SW 1271 (cell line): ENCODE data around the gene TRAPPC12.

Source experiments
- DNase-seq, 2 experiments: peaks; one replicate each; lab custom pipeline; 2025; lab: John Stamatoyannopoulos, UW

The TRAPPC12 gene

DNA sequence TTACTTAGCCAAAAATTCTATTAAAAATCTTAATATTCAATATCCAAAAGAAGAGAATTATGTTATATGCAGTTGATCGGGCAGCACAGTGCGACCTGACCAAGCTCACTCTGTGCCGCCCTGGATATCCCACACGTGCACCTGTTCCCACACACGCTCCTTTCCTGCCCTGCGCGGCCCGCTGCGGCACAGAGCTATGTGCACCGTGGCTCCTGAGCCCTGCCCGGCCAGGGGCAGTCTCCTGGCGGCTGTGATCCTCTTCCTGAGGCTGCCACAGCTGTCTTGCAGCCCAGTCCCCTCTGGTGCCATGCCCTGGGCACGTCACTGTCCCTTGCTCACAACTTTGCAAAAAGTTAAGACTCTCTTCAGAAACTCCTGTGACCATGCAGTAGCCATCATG, 29.3 kb downstream of the TRAPPC12 start:
- DNase-seq, result no peak

DNA sequence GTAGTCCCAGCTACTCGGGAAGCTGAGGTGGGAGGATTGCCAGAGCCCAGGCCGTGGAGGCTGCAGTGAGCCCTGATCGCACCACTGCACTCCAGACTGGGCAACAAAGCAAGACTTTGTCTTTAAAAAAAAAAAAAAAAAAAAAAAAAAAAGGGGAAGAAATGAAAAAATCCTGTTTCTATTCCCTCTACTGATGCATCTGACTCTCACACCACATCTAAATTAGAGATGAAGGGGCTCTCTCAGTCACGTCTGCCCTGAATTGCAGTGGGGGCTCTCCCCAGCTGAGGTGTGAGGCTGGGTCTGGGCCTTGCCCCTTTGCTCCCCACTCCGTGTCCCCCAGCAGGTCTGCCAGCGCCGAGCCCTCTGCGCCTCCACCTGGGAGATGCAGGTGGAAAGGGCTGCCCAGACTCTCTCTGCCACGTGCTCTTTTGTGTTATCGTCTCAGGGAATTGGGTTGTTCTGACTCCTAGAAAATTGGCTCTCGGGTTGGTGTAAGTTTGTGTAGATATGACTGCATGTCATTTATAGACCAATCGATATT, 30.2 kb downstream of the TRAPPC12 start:
- no peak for DNase-seq

DNA sequence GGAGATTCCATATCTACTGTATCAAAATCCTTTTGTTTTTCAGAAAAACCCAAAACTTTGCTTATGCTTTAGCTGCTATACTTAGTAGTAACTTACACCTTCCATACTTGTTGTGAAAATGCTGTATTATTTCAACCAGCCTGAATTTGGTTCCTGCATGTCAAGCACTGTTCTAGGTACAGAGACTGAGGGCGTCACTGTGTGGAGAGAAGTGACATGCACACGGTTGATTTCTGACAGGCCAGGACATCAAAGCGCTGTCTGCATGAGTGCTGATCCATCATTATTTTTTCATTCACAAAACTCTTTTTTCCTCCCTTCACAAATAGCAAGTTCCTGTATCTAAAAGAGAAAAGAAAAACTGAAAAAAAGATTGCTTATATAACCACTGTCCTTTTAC, 31.6 kb downstream of the TRAPPC12 start:
- no peak for DNase-seq

DNA sequence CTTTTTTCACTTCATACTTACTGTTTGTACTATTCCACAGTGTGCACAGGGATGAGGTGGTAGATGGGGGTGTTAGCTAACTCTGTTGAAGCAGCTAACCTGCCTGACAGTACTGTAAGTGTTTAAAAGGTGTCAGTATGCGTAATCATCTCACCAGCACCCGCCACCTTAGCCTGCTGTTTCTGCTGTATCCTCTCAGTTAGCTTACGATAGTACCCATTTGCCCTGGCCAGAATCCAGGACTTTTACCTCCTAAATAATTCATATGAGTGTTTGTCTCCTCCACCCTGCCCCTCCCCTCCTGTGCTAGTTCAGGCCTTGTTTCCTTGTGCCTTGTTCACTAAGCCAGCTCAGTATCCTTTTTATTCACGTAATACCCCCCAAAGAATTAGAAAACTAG, 34.2 kb downstream of the TRAPPC12 start:
- no peak for DNase-seq

DNA sequence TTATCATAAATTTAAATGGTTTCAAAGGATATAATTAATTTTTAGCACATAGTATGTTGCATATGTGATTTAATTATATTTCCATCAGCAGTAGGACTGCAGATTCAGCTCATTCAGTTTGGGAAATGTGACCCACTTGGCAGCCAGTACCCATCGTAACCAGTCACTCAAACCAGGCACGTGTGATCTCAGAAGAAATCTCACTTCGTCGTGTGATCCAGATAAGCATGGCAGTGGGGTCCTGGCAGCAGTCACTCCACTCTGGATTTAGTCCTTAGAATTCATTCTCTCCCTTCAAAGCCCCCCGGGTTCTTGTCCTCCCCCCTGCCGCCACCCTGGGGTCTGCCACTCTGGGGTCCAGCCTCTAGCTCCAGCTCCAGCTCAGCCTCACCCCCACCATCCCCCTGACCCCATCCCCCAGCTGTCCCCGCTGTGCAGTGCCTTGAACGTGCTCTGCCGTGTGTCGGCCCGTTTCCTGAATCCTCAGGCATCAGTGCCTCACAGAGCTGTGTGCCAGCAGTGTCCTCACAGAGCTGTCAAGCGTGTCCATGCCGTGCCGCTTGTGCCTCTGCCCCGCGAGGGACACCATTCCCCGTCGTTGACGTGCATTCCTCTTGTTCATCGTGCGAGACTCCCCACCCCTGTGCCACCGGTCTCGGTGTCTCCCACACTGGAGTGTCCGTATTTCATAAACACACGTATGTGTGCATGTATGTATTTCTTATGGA, 34.8 kb downstream of the TRAPPC12 start:
- DNase-seq, result no peak

DNA sequence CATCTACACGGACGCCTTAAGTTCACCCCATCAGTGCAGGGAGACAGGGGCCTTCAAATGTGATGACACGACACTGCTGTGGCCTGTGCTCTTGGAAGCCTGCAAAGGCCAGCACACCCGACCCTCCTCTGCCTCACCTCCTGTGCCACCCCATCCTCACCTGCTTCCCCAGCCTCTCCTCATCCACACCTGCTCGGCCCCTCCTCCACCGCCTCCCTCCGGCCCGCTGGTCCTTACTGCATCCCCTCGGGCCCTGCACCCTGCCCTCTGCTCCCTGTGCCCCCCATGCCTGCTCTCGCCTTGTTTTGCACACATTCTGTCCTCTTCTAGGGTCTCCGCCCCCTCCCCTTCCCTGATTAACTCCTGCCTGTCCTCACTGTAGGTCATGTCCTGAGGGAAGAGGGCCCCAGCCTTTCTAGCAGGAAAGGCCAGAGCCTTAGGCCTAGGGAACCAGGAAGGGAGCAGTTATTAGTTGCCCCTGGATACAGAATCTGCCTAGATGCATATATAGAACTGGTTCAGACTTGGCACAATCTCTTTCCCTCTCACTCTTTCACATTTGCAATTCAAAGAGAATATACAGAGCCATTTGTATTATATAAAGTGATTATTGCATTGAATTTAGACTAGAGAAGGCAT, 39.4 kb downstream of the TRAPPC12 start:
- DNase-seq, result no peak

DNA sequence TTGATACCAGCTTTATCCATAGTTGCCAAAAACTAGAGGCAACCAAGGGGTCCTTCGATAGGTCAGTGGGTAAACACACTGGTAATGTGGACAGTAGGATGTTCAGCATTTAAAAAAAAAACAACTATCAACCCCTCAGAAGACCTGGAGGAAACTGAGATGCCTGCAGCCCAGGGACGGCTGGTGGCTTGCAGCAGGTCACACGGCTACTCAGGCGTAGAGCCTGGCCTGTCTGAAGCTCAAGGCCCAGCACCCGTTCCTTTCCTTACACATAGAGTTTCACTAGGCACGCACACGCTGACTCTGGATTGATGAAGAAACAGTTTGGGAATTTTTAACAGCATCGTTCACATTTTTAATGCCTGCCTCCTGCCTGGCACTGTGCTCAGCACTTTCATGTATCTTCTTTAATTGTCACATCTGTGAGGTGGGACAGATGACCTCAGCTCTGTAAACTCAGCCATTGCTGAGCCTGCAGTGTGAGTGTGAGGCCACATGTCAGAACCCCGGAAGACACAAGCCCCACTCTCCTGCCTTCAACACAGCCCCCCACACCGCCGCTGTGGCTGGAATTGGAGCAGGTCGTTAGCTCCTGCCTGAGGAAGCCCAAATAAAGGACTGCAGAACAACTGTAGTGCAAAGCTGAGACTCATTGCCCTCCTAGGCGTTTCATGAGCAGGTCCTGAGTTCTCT, 40.7 kb downstream of the TRAPPC12 start:
- no peak for DNase-seq

DNA sequence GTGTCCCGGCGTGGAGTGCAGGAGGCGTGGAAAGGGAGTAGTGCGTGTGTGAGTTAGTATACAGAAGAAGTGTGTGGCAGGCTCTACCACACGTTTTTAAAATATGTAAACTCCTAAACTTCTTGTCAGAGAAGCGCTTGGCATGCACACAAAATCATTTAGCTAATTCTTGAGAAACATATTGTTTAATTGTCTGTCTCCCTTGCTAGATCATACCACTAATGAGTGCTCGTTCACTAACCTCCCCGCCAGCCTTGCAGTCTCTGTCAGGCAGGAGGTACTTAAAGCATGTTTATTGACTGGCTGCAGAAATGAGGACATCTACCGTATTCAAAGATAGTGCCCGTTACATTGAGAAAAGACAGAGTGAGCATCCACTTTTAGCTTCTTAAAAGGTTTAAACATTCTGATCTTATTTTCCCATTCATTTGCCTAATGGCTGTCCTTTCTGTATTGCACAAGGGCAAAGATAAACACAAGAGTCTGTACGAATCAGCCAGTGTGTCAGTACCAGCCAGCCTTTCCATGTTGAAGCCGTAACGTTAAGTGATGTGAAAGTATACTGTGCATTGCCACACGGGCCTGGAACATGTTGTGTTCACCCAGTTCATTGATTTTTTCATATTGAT, 41.4 kb downstream of the TRAPPC12 start:
- DNase-seq, result no peak

DNA sequence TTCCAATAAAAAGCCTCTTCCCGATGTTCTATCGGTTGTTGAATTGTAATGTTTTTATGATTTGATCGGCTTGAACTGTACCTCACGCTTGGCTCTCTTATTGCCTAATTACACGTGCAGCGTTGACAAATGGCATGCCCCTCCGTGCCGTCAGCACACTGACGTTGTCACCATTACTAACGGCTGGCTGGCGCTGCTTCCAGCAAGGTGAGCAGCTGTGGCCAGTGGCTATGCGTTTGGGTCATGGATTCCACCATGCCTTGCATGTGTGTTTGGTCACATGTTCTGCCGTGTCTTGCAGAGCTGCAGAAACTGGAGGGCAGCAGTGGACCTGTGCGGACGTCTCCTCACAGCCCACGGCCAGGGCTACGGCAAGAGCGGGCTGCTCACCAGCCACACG, 42.1 kb downstream of the TRAPPC12 start:
- no peak for DNase-seq

DNA sequence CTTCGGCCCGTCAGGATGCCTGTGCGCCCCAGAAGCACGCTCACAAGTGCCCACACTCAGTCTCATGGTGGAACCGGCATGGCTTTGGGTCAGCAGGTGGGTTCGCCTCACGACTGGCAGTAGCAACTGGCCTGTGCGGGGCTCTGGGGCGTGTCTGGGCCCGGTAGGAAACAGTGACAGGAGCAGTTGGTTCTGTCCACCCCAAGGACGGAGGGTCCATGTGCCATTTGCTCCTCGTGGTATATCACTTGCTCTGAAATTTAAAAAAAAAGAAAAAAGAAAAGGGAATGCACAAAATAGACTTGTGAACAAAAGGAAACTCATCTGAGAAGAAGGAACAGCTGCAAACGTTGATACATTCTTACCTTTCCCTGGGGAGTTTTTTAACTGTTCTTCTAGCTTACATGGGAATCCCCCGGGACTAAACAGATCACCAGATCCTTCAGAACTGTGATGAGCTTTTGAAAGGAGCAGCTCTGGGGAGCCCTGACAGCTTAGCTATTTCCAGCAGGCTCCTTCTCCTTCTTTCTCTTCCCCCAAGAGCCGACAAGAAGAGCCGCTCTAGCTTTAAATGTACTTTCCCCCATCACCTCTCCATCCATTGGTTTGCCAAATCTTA, 42.8 kb downstream of the TRAPPC12 start:
- DNase-seq, result no peak

DNA sequence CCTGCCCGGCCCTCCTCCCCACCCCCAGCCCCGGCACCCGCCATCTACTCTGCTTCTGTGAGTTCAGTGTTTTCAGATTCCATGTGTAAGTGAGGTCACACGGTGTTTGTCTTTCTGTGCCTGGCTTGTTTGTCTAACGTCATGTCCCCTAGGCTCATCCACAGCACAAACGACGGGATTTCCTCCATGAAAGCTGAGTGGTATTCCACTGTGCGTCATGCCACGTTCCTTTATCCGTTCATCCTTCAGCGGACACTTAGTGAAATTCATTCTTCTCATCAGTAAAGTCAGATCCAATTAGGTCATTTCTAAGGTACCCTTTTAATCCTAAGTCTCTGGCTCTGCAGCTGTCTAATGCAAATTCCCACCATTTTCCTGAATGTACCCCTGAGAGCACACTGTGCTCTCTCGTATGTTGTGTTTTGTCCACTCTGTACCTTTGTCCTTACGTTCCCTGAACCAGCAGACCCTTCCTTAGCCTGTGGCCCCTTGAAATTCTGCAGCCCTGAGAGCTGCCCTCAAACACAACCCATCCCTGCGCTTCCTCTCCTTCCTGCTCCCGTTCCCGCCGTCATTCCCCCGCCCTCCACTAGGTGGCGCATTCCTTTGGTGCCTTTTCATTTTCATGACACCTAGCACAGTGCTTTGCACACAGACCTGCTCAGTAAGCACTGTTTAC, 44.1 kb downstream of the TRAPPC12 start:
- DNase-seq, result peak in 1 of 2 experiments; percentile 51

DNA sequence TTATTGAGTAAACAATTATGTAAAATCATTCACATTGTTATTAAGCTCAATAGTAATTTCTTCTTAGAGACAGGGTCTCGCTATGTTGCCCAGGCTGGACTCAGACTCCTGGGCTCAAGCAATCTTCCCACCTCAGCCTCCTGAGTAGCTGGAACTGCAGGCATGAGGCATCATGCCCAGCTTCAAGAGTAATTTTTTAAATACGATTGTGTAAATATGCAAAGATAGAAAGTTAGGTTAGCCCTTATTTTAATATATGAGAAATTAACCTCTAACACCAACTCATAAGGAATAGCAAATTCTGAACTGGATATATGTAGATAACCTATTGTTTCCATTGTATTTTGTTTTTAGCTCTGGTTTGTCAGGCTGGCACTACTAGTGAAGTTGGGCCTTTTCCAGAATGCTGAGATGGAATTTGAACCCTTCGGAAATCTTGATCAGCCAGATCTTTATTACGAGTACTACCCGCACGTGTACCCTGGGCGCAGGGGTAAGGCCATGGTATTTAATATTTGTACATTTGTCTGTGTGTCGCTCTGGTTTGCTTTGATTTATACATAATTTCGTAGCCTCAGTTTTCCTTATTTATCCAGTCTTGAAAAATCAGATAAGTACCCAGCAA, 44.8 kb downstream of the TRAPPC12 start:
- DNase-seq, result no peak

DNA sequence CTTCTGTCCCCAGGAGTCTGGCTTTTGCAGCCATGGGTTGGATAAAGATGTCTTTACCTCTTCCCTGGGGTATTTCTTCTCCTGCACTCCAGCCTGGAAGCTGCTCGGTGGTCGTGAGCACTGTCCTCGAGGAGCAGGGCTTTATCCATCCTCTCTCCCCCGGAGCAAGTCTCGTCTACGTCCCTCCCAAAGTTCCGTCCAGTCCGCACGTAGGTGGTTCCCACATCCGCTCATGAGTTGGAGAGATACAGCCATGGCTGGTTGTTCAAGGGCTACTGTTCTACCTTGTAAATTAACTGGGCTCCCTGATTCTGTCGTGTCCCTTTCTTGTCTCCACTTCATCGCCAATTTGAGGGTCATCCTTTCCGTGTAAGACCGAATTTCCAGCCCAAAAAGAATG, 47.1 kb downstream of the TRAPPC12 start:
- DNase-seq, result no peak

DNA sequence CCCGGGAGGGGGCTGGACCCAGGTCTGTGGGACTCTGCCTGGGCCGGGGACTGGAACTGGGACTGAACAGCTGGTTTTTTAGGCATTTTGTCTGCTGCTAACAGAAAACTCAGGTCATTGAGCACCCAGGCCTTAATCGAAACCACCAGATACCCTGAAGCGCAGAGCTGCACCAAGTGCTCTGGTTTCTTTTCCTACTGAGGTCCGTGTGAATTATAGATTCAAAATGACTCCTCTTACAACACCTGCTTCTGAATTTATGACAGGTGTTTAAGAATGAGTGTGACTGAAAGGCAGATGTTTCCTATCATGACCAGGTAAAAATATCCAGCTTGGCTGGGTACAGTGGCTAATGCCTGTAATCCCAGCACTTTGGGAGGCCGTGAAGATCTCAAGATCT, 47.8 kb downstream of the TRAPPC12 start:
- no peak for DNase-seq

DNA sequence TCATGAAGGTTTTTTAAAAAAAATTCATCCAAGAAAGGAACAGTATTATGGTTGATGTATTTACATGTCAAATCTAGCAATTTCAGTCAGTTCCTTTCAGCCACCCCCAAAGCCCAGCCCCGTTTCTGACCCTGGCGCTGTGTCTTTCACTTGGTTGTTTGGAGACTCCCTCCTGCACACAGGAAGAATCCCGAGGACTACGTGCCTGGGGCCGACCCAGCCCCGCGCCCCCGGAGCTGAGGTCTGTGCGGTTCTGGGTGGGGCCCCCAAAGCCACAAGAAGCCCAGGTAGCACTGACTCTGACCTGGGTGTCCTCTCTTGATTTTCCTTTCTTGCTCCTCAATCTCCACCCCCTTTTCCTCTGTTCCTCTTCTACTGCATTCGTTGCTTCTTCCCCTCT, 49.1 kb downstream of the TRAPPC12 start:
- DNase-seq, result no peak

DNA sequence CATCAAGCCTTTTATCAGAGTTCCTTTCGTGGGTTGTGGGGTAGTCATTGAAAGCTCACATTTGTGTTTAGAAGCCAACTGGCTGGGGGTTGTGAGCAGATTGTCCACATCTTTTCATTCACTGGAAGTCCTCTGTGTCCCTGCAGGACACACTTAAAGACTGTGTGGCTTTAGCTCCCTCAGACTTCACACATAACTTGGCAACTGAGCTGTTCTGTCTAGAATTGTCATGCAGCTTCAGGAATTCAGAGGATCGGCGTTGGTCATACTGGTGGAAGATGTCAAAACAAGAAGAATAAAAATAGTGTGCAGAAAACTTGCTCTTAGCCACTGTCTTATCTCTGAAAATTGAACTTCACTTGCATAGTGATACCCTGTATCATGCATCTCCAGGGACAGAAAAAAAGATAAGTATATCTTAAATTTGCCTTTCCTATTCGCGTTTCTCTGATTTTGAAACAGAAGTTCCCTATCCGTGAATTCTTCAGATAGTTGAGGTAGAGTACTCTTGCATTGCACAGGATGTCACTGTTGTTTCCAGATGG, 49.6 kb downstream of the TRAPPC12 start:
- no peak for DNase-seq

DNA sequence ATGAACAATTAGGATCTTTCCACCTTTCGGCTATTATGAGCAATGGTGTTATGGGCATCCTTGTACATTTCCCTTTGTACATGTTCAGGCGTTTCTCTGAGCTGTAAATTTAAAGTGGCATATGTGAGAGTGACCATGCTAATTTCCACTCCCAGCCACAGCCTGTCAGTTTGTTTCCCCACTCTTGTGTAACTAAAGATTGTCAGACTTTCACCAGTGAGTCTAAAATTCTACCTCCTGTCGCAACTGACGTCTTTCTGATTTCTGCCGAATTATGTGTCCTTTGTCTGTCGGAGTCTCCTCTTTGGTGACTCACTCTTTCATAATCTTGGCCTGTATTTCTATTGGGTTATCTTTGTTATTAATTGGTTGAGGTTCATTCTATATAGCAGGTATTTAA, 50.7 kb downstream of the TRAPPC12 start:
- no peak for DNase-seq

DNA sequence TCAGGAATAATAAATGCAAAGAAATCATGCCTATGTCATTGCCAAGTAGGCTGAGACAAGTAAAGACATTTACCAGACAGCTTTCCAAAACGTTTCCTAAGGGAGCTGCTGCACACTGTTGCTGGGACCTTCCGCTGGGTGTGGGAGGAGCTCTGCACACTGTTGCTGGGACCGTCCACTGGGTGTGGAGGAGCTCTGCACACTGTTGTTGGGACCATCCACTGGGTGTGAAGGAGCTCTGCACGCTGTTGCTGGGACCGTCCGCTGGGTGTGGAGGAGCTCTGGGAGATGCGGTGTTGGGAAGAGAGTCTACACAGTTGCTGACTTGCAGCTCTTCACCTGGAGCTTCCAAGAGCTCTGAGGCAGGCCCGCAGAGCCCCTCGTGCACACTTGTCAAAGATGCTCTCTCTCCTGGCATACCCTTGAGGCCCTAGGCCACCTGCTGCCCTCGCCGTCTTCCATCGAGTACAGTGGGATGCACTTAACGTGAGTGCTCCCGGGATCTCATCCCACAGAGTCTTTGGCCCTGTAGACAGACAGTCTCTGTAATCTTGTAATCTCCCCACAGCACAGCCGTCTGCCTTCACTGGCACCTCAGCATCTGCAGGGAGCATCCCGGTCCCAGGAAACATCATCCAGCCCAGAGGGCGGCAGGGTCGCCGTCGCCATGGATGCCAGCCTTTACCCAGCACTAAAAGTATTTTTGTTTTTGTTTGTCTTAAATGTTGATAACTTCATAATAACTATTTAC, 51.4 kb downstream of the TRAPPC12 start:
- DNase-seq, result no peak

DNA sequence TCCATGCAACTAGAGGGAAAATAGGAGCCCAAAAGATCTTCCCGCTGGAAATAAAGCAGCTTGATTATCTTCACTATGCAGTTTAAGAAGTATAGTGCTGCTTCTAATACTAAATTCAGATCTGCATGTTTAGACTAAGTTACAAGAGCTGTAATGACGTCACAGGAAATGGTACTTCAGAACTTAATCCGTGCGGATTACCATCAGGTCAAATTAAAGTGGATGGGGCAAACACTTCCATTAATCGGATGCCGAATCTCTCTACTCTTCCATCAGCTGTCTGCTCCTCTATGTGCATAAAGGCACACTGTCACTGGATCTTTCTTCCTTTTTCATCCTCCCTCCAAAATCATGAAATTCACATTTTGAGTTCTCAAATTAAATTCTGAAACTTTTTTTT, 52.6 kb downstream of the TRAPPC12 start:
- no peak for DNase-seq

DNA sequence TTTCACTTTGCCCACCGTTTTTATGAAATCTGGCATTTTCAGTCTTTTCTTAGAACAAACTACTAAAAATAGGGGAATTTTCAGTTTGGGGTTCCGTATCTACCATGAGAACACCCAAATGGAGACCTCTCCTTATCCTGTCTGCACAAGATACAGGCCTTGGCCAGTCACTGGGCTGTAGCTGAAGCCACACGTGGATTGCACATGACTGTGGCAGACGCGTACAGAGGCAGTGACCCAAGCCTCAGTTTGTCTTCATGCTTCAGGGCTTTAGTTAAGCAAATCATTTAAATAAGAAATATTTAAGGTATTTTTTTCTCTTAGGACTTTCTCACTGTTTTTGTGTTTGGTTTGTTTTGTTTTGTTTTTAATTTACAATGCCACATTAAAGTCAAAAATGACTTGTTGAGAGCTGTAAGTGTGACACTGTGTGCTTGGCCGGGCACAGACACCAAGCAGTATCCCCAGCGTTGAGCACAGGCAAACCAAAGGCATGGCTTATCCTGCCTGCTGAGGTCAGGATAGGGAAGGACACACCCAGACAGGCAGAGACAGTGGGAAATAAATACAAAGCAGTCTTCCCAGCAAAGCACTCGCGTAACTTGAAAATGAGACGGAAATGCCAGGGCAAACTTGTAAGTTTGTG, 53.3 kb downstream of the TRAPPC12 start:
- DNase-seq, result no peak
